GM21528 (cell line): ENCODE results near the gene MAP3K5.
"Not testable (repeated sequence)": the region's sequence is repeated elsewhere in the genome, so short reads cannot be mapped to it uniquely, and the experiment has no call there.

ENCODE experiments used
- ATAC-seq: cut with Tn5 transposase; IDR thresholded peaks from one replicate; pipeline ENCODE4 v1.9.1; 2021; ENCODE audit warnings: mild to moderate bottlenecking, moderate library complexity; ENCODE audit not compliant: unreplicated experiment, low FRiP score

Gene MAP3K5

GRCh38 chr6:136772685-136773472 lies 19.4 kb downstream of the MAP3K5 start:
- peak; percentile 61 for ATAC-seq

DNA sequence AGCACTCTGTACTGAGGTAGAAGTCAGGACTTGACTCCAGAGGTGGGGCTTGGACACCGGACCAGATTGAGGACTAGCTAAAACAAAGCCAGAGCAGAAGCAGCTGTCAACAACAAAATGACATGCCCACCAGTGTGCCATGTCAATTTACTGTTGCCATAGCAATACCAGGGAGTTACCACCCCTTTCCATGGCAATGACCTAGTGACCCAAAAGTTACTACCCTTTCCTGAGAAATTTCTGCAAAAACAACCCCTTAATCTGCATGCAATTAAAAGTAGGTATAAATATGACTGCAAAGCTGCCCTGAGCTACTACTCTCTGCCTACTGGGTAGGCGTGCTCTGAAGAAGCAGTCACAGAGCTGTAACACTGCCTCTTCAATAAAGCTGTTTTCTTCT lies 21.0 kb downstream of the MAP3K5 start:
- no peak for ATAC-seq

GRCh38 chr6:136769759-136770158 lies 22.5 kb downstream of the MAP3K5 start:
- ATAC-seq, result no peak

DNA sequence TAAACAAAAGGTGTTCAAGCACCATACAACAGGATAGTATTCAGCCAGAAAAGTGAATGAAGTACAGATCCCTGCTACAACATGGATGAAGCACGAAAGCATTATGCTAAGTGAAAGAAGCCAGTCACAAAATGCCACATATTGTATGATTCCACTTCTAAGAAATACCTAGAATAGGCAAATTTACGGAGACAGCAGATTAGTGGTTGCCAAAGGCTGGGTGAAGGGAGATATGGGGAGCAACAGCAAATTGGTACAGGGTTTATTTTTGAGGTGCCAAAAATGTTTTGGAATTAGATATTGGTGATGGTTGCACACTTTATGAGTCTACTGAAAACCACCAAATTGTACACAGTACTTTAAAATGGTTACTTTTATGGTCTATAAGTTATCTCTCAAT lies 23.2 kb downstream of the MAP3K5 start:
- no peak for ATAC-seq

GRCh38 chr6:136767570-136768309 lies 24.5 kb downstream of the MAP3K5 start:
- no peak for ATAC-seq

GRCh38 chr6:136767103-136767502 lies 25.2 kb downstream of the MAP3K5 start:
- ATAC-seq, result no peak

DNA sequence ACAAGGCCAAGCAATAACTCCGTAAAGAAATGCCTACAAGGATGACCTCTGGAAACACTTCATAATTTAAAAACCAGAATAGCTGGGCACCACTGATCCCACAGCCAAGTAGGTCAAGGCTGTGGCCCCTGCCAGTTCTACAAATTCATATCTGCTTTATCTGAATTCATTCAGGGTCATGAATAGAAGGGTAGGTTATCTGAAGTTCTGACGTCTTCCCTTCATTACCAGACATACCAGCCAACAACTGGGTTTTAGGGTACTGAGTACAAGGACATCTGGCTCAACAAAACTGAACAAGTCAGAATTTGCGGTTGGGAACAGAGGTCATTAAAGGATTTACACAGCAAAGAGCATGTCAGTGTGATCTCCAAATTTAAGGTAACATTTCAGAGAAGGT lies 26.0 kb downstream of the MAP3K5 start:
- ATAC-seq, result no peak

DNA sequence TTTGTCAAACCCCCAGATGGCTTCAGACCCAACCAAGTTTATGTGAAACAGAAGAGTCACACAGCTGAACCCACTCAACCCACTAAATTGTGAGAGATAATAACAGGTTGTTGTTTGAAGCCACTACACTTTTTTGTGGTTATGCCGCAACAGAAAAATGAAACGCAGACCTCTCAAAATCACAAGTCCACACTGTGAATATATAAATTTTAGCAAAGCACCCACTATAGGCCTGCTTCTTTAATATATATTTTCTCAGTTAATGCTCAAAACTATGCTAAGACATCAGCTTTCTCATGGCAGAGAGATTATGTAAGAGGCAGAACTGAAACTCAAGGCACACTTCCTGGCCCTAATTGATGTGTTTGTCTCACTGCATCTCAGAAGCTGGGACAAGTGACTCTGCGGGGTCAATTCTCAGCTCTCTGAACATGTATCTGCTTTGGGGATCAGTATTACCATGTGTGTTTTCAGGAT lies 27.7 kb downstream of the MAP3K5 start:
- ATAC-seq, result peak; percentile 35

DNA sequence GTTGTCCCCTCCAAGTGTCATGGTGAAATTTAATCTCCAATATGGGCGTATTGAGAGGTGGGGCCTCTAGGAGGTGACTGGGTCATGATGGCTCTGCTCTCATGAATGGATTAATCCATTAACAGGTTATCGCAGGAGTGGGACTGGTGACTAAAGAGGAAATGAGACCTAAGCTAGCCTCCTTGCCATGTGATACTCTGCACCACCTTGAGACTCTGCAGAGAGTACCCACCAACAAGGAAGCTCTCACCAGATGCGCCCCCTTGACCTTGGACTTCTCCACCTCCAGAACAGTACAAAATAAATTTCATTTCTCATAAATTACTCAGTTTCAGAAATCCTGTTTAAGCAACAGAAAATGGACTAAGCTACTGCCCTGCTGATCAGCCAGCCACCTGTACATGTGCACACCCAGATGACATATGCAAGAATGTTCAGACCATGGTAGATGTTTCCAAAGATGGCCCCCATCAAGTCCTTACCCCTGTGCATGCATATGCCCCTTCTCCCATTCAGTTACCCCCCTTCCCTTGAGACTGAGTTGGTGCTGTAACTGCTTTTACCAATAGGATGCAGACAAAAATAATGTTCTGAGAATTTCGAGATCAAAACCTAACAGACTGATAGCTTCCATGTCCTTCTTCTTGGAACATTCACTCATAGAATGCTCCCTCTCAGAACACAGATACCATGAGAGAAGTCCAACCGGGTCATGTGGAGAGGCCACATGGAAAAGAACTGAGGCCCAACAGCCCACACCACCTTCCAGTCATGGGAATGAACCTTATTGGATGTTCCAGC lies 28.4 kb downstream of the MAP3K5 start:
- ATAC-seq, result peak; percentile 41

- peak; percentile 37 for ATAC-seq
Measured at GRCh38 chr6:136763255-136763654, 29.0 kb downstream of the MAP3K5 start.

DNA sequence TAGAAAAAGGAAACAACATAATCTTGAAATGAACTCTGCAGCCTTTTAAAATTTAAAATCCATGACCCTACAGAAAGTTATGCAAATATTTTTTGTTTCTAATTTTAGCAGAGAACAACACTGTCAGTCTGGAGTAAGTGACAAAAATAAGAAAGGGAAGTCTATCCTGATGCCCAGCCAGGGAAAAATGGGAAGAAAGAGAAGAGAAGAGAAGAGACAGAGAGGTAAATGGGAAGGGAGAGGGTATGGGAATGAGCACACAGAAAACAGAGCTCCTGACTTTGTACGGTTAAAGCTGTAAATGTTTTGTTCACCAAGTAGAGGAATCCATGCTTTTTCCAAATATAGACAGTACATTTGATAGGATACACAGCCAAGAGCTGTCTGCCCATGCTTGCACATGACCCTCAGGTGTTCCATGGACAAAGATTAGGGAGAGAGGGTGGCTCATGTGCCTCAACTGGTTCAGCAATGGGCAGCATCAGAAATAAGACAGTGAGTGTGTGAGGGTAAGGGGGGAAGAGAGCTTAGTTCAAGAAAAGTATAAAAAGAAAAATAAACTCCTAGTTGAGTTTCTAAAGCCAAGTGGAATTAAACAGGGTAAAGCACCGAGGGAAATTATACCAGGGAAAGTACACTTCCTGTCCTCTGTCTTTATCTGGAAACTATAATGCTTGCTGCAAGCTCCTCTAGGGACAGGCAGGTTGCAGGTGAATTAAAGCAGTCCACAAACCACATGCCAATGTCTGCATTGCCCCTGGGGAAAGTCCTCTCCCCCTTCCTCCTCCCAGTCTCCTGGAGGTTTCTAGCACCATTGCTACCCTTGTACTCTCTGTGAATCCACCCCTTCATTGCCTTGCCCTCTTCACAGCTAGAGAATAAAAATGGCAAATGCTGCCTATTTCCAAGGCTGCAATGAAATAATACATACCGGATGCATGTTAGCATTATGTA lies 30.0 kb downstream of the MAP3K5 start:
- ATAC-seq, result no peak

GRCh38 chr6:136761227-136761922 lies 30.9 kb downstream of the MAP3K5 start:
- ATAC-seq, result no peak

- ATAC-seq, result not testable (repeated sequence)
Measured at GRCh38 chr6:136760781-136761180, 31.5 kb downstream of the MAP3K5 start.

GRCh38 chr6:136757150-136757549 lies 35.1 kb downstream of the MAP3K5 start:
- no peak for ATAC-seq

DNA sequence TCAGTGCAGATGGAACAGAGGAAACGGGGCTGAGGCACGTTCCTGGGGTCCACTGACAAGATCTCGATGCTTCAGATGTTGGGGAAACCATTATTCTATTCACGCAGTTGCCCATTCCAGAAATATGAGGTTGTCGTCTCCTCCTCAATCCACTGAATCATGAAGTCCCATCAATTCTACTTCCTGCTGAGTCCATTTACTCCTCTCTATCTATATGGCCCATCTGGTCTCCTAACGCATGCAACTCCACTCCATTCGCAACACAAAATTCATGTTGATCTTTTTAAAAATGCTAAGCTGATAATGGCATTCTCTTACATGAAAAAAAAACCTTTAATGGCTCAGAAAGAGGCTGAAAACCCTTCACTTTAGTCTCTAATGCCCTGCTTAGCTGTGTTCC lies 37.5 kb downstream of the MAP3K5 start:
- no peak for ATAC-seq

- no peak for ATAC-seq
Measured at GRCh38 chr6:136753624-136754023, 38.7 kb downstream of the MAP3K5 start.

GRCh38 chr6:136752554-136752953 lies 39.7 kb downstream of the MAP3K5 start:
- no peak for ATAC-seq

GRCh38 chr6:136751991-136752390 lies 40.3 kb downstream of the MAP3K5 start:
- ATAC-seq, result peak; percentile 1

- peak; percentile 92 for ATAC-seq
Measured at GRCh38 chr6:136751522-136751956, 40.7 kb downstream of the MAP3K5 start.
